Activated CD8-positive, alpha-beta memory T cell treated with anti-CD3 and anti-CD28 coated beads for 36 hours (primary cell): ENCODE data around the gene MATN4. TPM values are rescaled to one million over a fixed set of nuclear protein-coding genes. Genes with fewer than 3 reads are reported as not detected.

Experiments used
- CTCF ChIA-PET: fragments of 350-600 bp; sonication (Branson Sonifier 250); formaldehyde crosslinking; loops from one replicate; lab custom pipeline; 2021; ENCODE audit warnings: antibody characterized with exemption; lab: Charles Lee
- POLR2A ChIA-PET: fragments of 350-600 bp; sonication (Branson Sonifier 250); formaldehyde crosslinking; loops from one replicate; lab custom pipeline; 2021; ENCODE audit warnings: antibody characterized with exemption; lab: Charles Lee
- total RNA-seq, 2 experiments: library from RNA; stranded (reverse); gene quantifications; one replicate each; pipeline ENCODE4 v1.2.3, GENCODE V29; 2021

MATN4 gene
- total RNA-seq, 2 experiments from 2014 or later = 0.32 to 0.36 TPM

GRCh38 chr20:45320948-45321595 lies 13.0 kb upstream of the MATN4 start:
- ChIA-PET CTCF (interaction anchor here (0.9 to 1.4 kb wide), 7 partner anchors 27 to 124 kb away, joined by 3 to 4 read pairs (median 3); partner anchors contain the start of gene SYS1), POLR2A (interaction anchor here (0.7 to 1.0 kb wide), 2 partner anchors 116 to 355 kb away, joined by 4 to 6 read pairs; no protein-coding TSS in a partner anchor)

- POLR2A ChIA-PET = interaction anchor here (0.5 kb wide), 1 partner anchor 42 kb away, joined by 5 read pairs; no protein-coding TSS in a partner anchor
- CTCF ChIA-PET = interaction anchor here (0.7 to 3.5 kb wide), 20 partner anchors 11 to 342 kb away, joined by 3 to 18 read pairs (median 5); partner anchors contain the start of genes MATN4, RBPJL and SDC4
These were observed 10.8 kb upstream of the MATN4 start for GRCh38 chr20:45318948-45319347.

GRCh38 chr20:45318386-45318939 lies 10.4 kb upstream of the MATN4 start:
- ChIA-PET POLR2A (interaction anchor here (0.5 kb wide), 1 partner anchor 43 kb away, joined by 5 read pairs; no protein-coding TSS in a partner anchor), CTCF (interaction anchor here (0.7 to 3.5 kb wide), 17 partner anchors 10 to 341 kb away, joined by 3 to 18 read pairs (median 5); partner anchors contain the start of genes MATN4 and RBPJL)

GRCh38 chr20:45317826-45318225 lies 9.7 kb upstream of the MATN4 start:
- ChIA-PET POLR2A (no interaction called here), CTCF (interaction anchor here (1.7 to 3.5 kb wide), 5 partner anchors 16 to 119 kb away, joined by 5 to 18 read pairs (median 8); no protein-coding TSS in a partner anchor)

GRCh38 chr20:45316150-45317080 lies 8.3 kb upstream of the MATN4 start:
- POLR2A ChIA-PET = no interaction called here
- CTCF ChIA-PET = interaction anchor here (0.7 to 1.8 kb wide), 3 partner anchors 17 to 1298 kb away, joined by 3 to 5 read pairs (median 3); no protein-coding TSS in a partner anchor

GRCh38 chr20:45315672-45316071 lies 7.6 kb upstream of the MATN4 start:
- ChIA-PET CTCF (interaction anchor here (1.0 to 1.8 kb wide), 4 partner anchors 9 to 143 kb away, joined by 3 to 5 read pairs (median 3); partner anchors contain the start of gene RBPJL), POLR2A (no interaction called here)

GRCh38 chr20:45313943-45314342 lies 5.8 kb upstream of the MATN4 start:
- ChIA-PET CTCF (interaction anchor here (0.9 to 3.2 kb wide), 2 partner anchors 23 to 437 kb away, joined by 3 to 15 read pairs; no protein-coding TSS in a partner anchor), POLR2A (no interaction called here)

GRCh38 chr20:45313065-45313695 lies 5.1 kb upstream of the MATN4 start:
- POLR2A ChIA-PET = interaction anchor here (0.6 kb wide), 3 partner anchors 31 to 652 kb away, joined by 3 to 4 read pairs (median 3); no protein-coding TSS in a partner anchor

GRCh38 chr20:45312241-45312640 lies 4.1 kb upstream of the MATN4 start:
- CTCF ChIA-PET = interaction anchor here (0.7 to 3.2 kb wide), 14 partner anchors 11 to 240 kb away, joined by 3 to 15 read pairs (median 3); partner anchors contain the start of gene SYS1
- POLR2A ChIA-PET = interaction anchor here (0.6 kb wide), 1 partner anchor 651 kb away, joined by 3 read pairs; no protein-coding TSS in a partner anchor

More at GRCh38 chr20:45313065-45313695, 5.1 kb upstream of the MATN4 start:
- CTCF ChIA-PET = interaction anchor here (0.7 to 3.2 kb wide), 4 partner anchors 12 to 30 kb away, joined by 3 to 15 read pairs (median 8); no protein-coding TSS in a partner anchor

- POLR2A ChIA-PET = interaction anchor here (0.6 kb wide), 1 partner anchor 35 kb away, joined by 12 read pairs; no protein-coding TSS in a partner anchor
- CTCF ChIA-PET = interaction anchor here (0.7 to 3.2 kb wide), 13 partner anchors 11 to 239 kb away, joined by 3 to 15 read pairs (median 3); partner anchors contain the start of gene SYS1
These were observed 3.6 kb upstream of the MATN4 start for GRCh38 chr20:45311589-45312211.

- POLR2A ChIA-PET = no interaction called here
- CTCF ChIA-PET = interaction anchor here (1.3 kb wide), 1 partner anchor 10 kb away, joined by 4 read pairs; no protein-coding TSS in a partner anchor
These were observed 976 bp upstream of the MATN4 start for GRCh38 chr20:45309075-45309474.

- ChIA-PET POLR2A (no interaction called here), CTCF (interaction anchor here (1.0 to 1.3 kb wide), 3 partner anchors 8 to 130 kb away, joined by 3 to 5 read pairs (median 5); no protein-coding TSS in a partner anchor)
These were observed 941 bp downstream of the MATN4 start for GRCh38 chr20:45307076-45307640.

GRCh38 chr20:45306431-45306982 lies 1.6 kb downstream of the MATN4 start, which contains the start of gene RBPJL:
Gene RBPJL (plus strand): TSS chr20:45306840. CDS start chr20:45306923, 83 bp downstream.
- ChIA-PET POLR2A (no interaction called here), CTCF (interaction anchor here (1.0 to 1.3 kb wide), 3 partner anchors 9 to 130 kb away, joined by 3 to 5 read pairs (median 5); no protein-coding TSS in a partner anchor)

GRCh38 chr20:45305262-45305661 lies 2.8 kb downstream of the MATN4 start:
- CTCF ChIA-PET = interaction anchor here (4.4 kb wide), 1 partner anchor 11 kb away, joined by 25 read pairs; no protein-coding TSS in a partner anchor
- POLR2A ChIA-PET = no interaction called here

- POLR2A ChIA-PET = no interaction called here
These were observed 3.6 kb downstream of the MATN4 start for GRCh38 chr20:45304464-45304999.

More at GRCh38 chr20:45304464-45304999, 3.6 kb downstream of the MATN4 start:
- CTCF ChIA-PET = interaction anchor here (1.0 to 4.4 kb wide), 3 partner anchors 11 to 69 kb away, joined by 3 to 25 read pairs (median 4); partner anchors contain the start of gene SYS1
